GM12878 (cell line): ENCODE data around the gene P2RY10. TPM values are rescaled to one million over a fixed set of nuclear protein-coding genes. Genes with fewer than 3 reads are reported as not detected.

Experiments
- CHD2 ChIP-seq: IDR thresholded peaks from 2 replicates; pipeline ENCODE4 v1.6.1; 2011; ENCODE audit warnings: low read depth, low read length, improper control_type of control experiment, borderline replicate concordance
- CHD4 ChIP-seq: fragments of 200-600 bp; sonication (generic); IDR thresholded peaks from 2 replicates; pipeline ENCODE4 v1.6.1; 2016; ENCODE audit warnings: mild to moderate bottlenecking
- CREB1 ChIP-seq: IDR thresholded peaks from 2 replicates; pipeline ENCODE4 v1.6.1; 2012; ENCODE audit warnings: low read depth, mild to moderate bottlenecking, inconsistent platforms
- E2F4 ChIP-seq: IDR thresholded peaks from 2 replicates; pipeline ENCODE4 v1.6.1; 2012; ENCODE audit warnings: low read depth, low read length, improper control_type of control experiment
- ETV6 ChIP-seq, 2 experiments: fragments of 450-650 bp in 1 of 2; IDR thresholded peaks in 1 of 2; conservative IDR thresholded peaks in 1 of 2; 2 replicates each; pipeline ENCODE4 v1.6.1; 2014; ENCODE audit warnings: antibody characterized with exemption in 1 of 2, borderline replicate concordance in 1 of 2, low read depth in 1 of 2, mild to moderate bottlenecking in 1 of 2, moderate library complexity in 1 of 2
- HDGF ChIP-seq: fragments of 450-650 bp; IDR thresholded peaks from 2 replicates; pipeline ENCODE4 v1.6.1; 2016; ENCODE audit warnings: antibody characterized with exemption
- HSF1 ChIP-seq: fragments of 150-350 bp; IDR thresholded peaks from 2 replicates; pipeline ENCODE4 v1.6.1; 2014; ENCODE audit warnings: mild to moderate bottlenecking, low read depth, low read length
- IRF3 ChIP-seq: fragments of 450-650 bp; IDR thresholded peaks from 2 replicates; pipeline ENCODE4 v1.6.1; 2014; ENCODE audit warnings: mild to moderate bottlenecking
- MTA3 ChIP-seq: IDR thresholded peaks from 2 replicates; pipeline ENCODE4 v1.6.1; 2012; ENCODE audit warnings: low read length, inconsistent platforms, borderline replicate concordance
- NFIC ChIP-seq: IDR thresholded peaks from 2 replicates; pipeline ENCODE4 v1.6.1; 2012; ENCODE audit warnings: low read depth, mild to moderate bottlenecking, inconsistent platforms, low read length, moderate library complexity
- POLR2A ChIP-seq: IDR thresholded peaks from 2 replicates; pipeline ENCODE4 v1.6.1; 2011; ENCODE audit warnings: low read depth, mild to moderate bottlenecking, low read length
- RAD21 ChIP-seq: IDR thresholded peaks from 2 replicates; pipeline ENCODE4 v1.6.1; 2011; ENCODE audit warnings: mild to moderate bottlenecking, low read depth, low read length, moderate library complexity; ENCODE audit not compliant: insufficient read depth
- SIN3A ChIP-seq: IDR thresholded peaks from 2 replicates; pipeline ENCODE4 v1.6.1; 2012; ENCODE audit warnings: low read depth, low read length, improper control_type of control experiment
- SP1 ChIP-seq: IDR thresholded peaks from one replicate; pipeline ENCODE4 v1.6.1; 2011; ENCODE audit warnings: low read depth, low read length
- TCF12 ChIP-seq: IDR thresholded peaks from 2 replicates; pipeline ENCODE4 v1.6.1; 2011; ENCODE audit warnings: low read depth, mild to moderate bottlenecking, low read length
- ZBED1 ChIP-seq: IDR thresholded peaks from 2 replicates; pipeline ENCODE4 v1.6.1; 2016; ENCODE audit warnings: borderline replicate concordance
- polyA plus RNA-seq, 11 experiments: library from polyadenylated mRNA; depleted of rRNA in 4 of 11; unstranded in 6 of 11; stranded (reverse) in 5 of 11; fragments of >200 nt; fragmentation: Nextera tagmentation in 4 of 11; fragmentation: Illumina TruSeq in 1 of 11; extraction: Ambion mirVana in 4 of 11; extraction: Trizol in 1 of 11; gene quantifications; 1 replicate in 1 of 11; 2 replicates in 10 of 11; pipeline versions ENCODE4 v1.2.1 to v1.2.3, GENCODE V29; 2011 to 2016; ENCODE audit warnings: inconsistent platforms in 2 of 11, missing spikeins in 2 of 11, low read depth in 1 of 11
- total RNA-seq, 4 experiments: library from RNA; depleted of rRNA in 3 of 4; stranded (reverse); fragments of >200 nt in 3 of 4; fragmentation: Illumina TruSeq in 1 of 4; extraction: Trizol in 1 of 4; gene quantifications; 2 replicates each; pipeline versions ENCODE4 v1.2.1 to v1.2.3, GENCODE V29; 2013 to 2021
- TF ChIP-seq, protein P1 (sequence below): IDR thresholded peaks from 2 replicates; pipeline ENCODE4 v1.6.1; 2012; ENCODE audit warnings: improper control_type of control experiment, low read depth, low read length; ENCODE audit not compliant: insufficient replicate concordance
- TF ChIP-seq, protein P2 (sequence below): IDR thresholded peaks from 2 replicates; pipeline ENCODE4 v1.6.1; 2012; ENCODE audit warnings: low read length, inconsistent platforms

Gene P2RY10
- total and polyA plus RNA-seq, 10 of the 15 experiments (the other 5 are each of a cell fraction or from before 2014, with no cell fraction given), result 43.8 to 288 (median 72.1) TPM

- no peak for TF ChIP-seq HSF1
- TF ChIP-seq ZBED1, result no peak
- no peak; the same call in 1 of the 2 replicates for TF ChIP-seq MTA3
- TF ChIP-seq, protein P1, sequence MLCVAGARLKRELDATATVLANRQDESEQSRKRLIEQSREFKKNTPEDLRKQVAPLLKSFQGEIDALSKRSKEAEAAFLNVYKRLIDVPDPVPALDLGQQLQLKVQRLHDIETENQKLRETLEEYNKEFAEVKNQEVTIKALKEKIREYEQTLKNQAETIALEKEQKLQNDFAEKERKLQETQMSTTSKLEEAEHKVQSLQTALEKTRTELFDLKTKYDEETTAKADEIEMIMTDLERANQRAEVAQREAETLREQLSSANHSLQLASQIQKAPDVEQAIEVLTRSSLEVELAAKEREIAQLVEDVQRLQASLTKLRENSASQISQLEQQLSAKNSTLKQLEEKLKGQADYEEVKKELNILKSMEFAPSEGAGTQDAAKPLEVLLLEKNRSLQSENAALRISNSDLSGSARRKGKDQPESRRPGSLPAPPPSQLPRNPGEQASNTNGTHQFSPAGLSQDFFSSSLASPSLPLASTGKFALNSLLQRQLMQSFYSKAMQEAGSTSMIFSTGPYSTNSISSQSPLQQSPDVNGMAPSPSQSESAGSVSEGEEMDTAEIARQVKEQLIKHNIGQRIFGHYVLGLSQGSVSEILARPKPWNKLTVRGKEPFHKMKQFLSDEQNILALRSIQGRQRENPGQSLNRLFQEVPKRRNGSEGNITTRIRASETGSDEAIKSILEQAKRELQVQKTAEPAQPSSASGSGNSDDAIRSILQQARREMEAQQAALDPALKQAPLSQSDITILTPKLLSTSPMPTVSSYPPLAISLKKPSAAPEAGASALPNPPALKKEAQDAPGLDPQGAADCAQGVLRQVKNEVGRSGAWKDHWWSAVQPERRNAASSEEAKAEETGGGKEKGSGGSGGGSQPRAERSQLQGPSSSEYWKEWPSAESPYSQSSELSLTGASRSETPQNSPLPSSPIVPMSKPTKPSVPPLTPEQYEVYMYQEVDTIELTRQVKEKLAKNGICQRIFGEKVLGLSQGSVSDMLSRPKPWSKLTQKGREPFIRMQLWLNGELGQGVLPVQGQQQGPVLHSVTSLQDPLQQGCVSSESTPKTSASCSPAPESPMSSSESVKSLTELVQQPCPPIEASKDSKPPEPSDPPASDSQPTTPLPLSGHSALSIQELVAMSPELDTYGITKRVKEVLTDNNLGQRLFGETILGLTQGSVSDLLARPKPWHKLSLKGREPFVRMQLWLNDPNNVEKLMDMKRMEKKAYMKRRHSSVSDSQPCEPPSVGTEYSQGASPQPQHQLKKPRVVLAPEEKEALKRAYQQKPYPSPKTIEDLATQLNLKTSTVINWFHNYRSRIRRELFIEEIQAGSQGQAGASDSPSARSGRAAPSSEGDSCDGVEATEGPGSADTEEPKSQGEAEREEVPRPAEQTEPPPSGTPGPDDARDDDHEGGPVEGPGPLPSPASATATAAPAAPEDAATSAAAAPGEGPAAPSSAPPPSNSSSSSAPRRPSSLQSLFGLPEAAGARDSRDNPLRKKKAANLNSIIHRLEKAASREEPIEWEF, result peak; percentile 80
- TF ChIP-seq, protein P2, sequence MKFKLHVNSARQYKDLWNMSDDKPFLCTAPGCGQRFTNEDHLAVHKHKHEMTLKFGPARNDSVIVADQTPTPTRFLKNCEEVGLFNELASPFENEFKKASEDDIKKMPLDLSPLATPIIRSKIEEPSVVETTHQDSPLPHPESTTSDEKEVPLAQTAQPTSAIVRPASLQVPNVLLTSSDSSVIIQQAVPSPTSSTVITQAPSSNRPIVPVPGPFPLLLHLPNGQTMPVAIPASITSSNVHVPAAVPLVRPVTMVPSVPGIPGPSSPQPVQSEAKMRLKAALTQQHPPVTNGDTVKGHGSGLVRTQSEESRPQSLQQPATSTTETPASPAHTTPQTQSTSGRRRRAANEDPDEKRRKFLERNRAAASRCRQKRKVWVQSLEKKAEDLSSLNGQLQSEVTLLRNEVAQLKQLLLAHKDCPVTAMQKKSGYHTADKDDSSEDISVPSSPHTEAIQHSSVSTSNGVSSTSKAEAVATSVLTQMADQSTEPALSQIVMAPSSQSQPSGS, result peak; percentile 84; the same call in 1 of the 2 replicates
- TF ChIP-seq TCF12, result 0 out of 2 replicates have a peak, but pooled peaks have one; percentile 64
- no peak for TF ChIP-seq IRF3
- TF ChIP-seq HDGF, result no peak
- TF ChIP-seq CREB1, result peak; percentile 44; the same call in 1 of the 2 replicates
- 0 out of 2 replicates have a peak, but pooled peaks have one; percentile 3 for TF ChIP-seq RAD21
- TF ChIP-seq E2F4, result no peak
- TF ChIP-seq POLR2A, result no peak; the same call in 1 of the 2 replicates
- TF ChIP-seq ETV6 (conservative IDR thresholded peaks at IDR 0.05 in 1 of 2, IDR thresholded peaks at IDR 0.05 in 1 of 2; ENCODE audit: borderline replicate concordance in 1 of 2, low read depth in 1 of 2), result peak in 1 of 2 experiments; percentile 53; a peak in 1 of 4 replicates
- 0 out of 2 replicates have a peak, but pooled peaks have one; percentile 53 for TF ChIP-seq CHD4
- TF ChIP-seq NFIC, result peak; percentile 86
- peak; percentile 48 for TF ChIP-seq SP1
- no peak for TF ChIP-seq CHD2
- no peak for TF ChIP-seq SIN3A
Observed at GRCh38 chrX:78923198-78924015, 21.8 kb upstream of the P2RY10 start (continued).
